Endothelial cell of umbilical vein (primary cell): ENCODE results near the gene IKZF1. TPM values are rescaled to one million over a fixed set of nuclear protein-coding genes. Genes with fewer than 3 reads are reported as not detected.

Experiments used
- BruUV-seq: library from RNA; stranded (reverse); fragments of 400-500 nt; replicated peaks from 2 replicates; lab custom pipeline; 2021; lab: Mats Ljungman, UMichigan
- CTCF ChIA-PET: fragments of 300-600, 350-600 bp; sonication (Branson Sonifier 250); formaldehyde crosslinking; loops from one replicate; lab custom pipeline; 2021; ENCODE audit warnings: antibody characterized with exemption, inconsistent platforms; lab: Charles Lee
- POLR2A ChIA-PET: fragments of 300-600, 350-600 bp; sonication (Branson Sonifier 250); formaldehyde crosslinking; loops from one replicate; lab custom pipeline; 2021; ENCODE audit warnings: antibody characterized with exemption, inconsistent platforms; lab: Charles Lee
- DNase-seq: peaks from one replicate; pipeline ENCODE4 v3.0.0-alpha.2; 2011; ENCODE audit warnings: low read depth, low spot score
- FAIRE-seq: peaks from 2 replicates; lab custom pipeline; 2011; peaks lifted over from hg19 to GRCh38; lab: Jason Lieb, UNC
- H2AFZ ChIP-seq: 2 replicates; pipeline ENCODE4 v1.6.0; 2012; ENCODE audit warnings: low read depth, low read length, control low read depth, inconsistent platforms
- H3K27ac ChIP-seq: 2 replicates; pipeline ENCODE4 v1.5.1; 2011; ENCODE audit warnings: low read depth, mild to moderate bottlenecking, control low read depth, low read length, moderate library complexity; ENCODE audit not compliant: insufficient read depth
- H3K27me3 ChIP-seq, 2 experiments: 2 replicates each; pipeline versions ENCODE4 v1.6.0 to v1.6.1; 2011; ENCODE audit warnings: low read length in 2 of 2, mixed read lengths in 1 of 2; ENCODE audit not compliant: control insufficient read depth in 2 of 2, insufficient read depth in 2 of 2
- H3K36me3 ChIP-seq, 2 experiments: 2 replicates in 1 of 2; 3 replicates in 1 of 2; pipeline ENCODE4 v1.5.1; 2011; ENCODE audit warnings: low read length in 2 of 2, mild to moderate bottlenecking in 1 of 2, moderate library complexity in 1 of 2; ENCODE audit not compliant: control insufficient read depth in 2 of 2, insufficient read depth in 2 of 2; ENCODE audit errors: extremely low read depth in 1 of 2
- H3K4me1 ChIP-seq: 3 replicates; pipeline ENCODE4 v1.5.1; 2011; ENCODE audit warnings: mild to moderate bottlenecking, low read length; ENCODE audit not compliant: control insufficient read depth, insufficient read depth; ENCODE audit errors: extremely low read depth
- H3K4me2 ChIP-seq: 2 replicates; pipeline ENCODE4 v1.6.1; 2011; ENCODE audit warnings: low read length, control low read depth, mixed read lengths; ENCODE audit not compliant: insufficient read depth
- H3K4me3 ChIP-seq, 3 experiments: fragments of 200-600 bp in 1 of 3; sonication (generic), shearing (Covaris generic) in 1 of 3; replicated peaks in 1 of 3; 2 replicates each; pipeline ENCODE4 v1.5.1; 2011 to 2016; ENCODE audit warnings: control low read depth in 3 of 3, low read length in 3 of 3, mild to moderate bottlenecking in 2 of 3, inconsistent platforms in 1 of 3, low read depth in 1 of 3, moderate library complexity in 1 of 3; ENCODE audit not compliant: insufficient read depth in 1 of 3
- H3K79me2 ChIP-seq: 2 replicates; pipeline ENCODE4 v1.6.0; 2012; ENCODE audit warnings: low read length, inconsistent platforms; ENCODE audit not compliant: control insufficient read depth, insufficient read depth
- H3K9ac ChIP-seq: replicated peaks from 2 replicates; pipeline ENCODE3; 2011; ENCODE audit warnings: low read length, control low read depth; ENCODE audit not compliant: insufficient read depth; ENCODE audit errors: extremely low read depth
- H3K9me1 ChIP-seq: replicated peaks from 3 replicates; pipeline ENCODE4 v1.6.0; 2011; ENCODE audit warnings: mild to moderate bottlenecking, low read length; ENCODE audit not compliant: control insufficient read depth, insufficient read depth; ENCODE audit errors: extremely low read depth
- H3K9me3 ChIP-seq: replicated peaks from 2 replicates; pipeline ENCODE4 v1.5.1; 2012; ENCODE audit warnings: low read length, inconsistent platforms; ENCODE audit not compliant: control insufficient read depth, insufficient read depth
- H4K20me1 ChIP-seq: replicated peaks from 2 replicates; pipeline ENCODE3; 2011; ENCODE audit warnings: mild to moderate bottlenecking, low read length; ENCODE audit not compliant: control insufficient read depth, insufficient read depth; ENCODE audit errors: extremely low read depth
- FOS ChIP-seq: IDR thresholded peaks from 2 replicates; pipeline ENCODE4 v1.6.1; 2011; ENCODE audit warnings: mild to moderate bottlenecking, low read length, moderate library complexity, borderline replicate concordance; ENCODE audit not compliant: insufficient read depth
- JUN ChIP-seq: IDR thresholded peaks from 2 replicates; pipeline ENCODE4 v1.6.1; 2011; ENCODE audit warnings: borderline replicate concordance, low read depth; ENCODE audit not compliant: insufficient read length, insufficient read depth
- MYC ChIP-seq: IDR thresholded peaks from one replicate; pipeline ENCODE4 v1.6.1; 2011; ENCODE audit warnings: mild to moderate bottlenecking, low read depth, low read length
- POLR2AphosphoS5 ChIP-seq: IDR thresholded peaks from 2 replicates; pipeline ENCODE4 v1.6.1; 2012; ENCODE audit warnings: low read depth, mild to moderate bottlenecking, control low read depth, low read length, moderate library complexity; ENCODE audit not compliant: insufficient read depth
- dilution Hi-C: fragments of 300-500 bp; cut with MboI; formaldehyde crosslinking; loops from one replicate; pipeline ENCODE4 v1.15.0; 2019; ENCODE audit warnings: low sequenced_read_pairs; ENCODE audit not compliant: extremely low pct_ligation_motif_present
- intact Hi-C: fragments of 100-400 bp; cut with micrococcal nuclease; formaldehyde crosslinking; loops from one replicate; pipeline ENCODE4 v1.10.0; 2022
- polyA plus RNA-seq, 4 experiments: library from polyadenylated mRNA; depleted of rRNA in 3 of 4; stranded (reverse) in 3 of 4; unstranded in 1 of 4; fragments of >200 nt; gene quantifications; 2 replicates each; pipeline versions ENCODE4 v1.2.1 to v1.2.3, GENCODE V29; 2011 to 2012; ENCODE audit warnings: missing spikeins in 1 of 4
- total RNA-seq: library from RNA; stranded (reverse); gene quantifications from 2 replicates; pipeline ENCODE4 v1.2.3, GENCODE V29; 2021

The IKZF1 gene
- total and polyA plus RNA-seq, 2 donors (not counting 3 experiments of a cell fraction or from before 2014, with no cell fraction given): 0.01 to 0.20 TPM

DNA sequence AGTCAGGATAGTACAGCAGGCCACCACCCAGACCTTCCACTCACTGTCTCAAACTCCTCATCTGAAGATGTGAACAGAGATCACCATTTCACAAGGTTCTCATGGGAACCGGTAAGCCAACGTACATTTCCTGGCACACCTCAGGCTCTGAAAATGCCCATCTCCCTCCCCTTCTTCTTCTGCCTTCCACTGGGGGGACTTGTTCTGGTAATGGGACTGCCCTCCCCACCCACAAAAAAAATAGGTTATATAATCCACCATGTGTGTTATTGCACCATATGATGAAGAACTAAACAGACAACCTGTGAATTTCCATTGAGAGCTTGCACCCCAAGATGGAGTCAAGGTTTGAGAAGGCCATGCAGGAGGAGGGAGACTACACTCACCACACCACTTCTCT lies 42.1 kb upstream of the IKZF1 start:
- no TSS peak for BruUV-seq
- FAIRE-seq (no peak), DNase-seq (no peak)
- H3K4me2 ChIP-seq: no peak overlapping the region
- H3K79me2 ChIP-seq: no peaks in the 10 kb centered on the region
- no peak overlapping the region for H3K4me3 ChIP-seq
- H4K20me1 ChIP-seq: no peaks in the 10 kb centered on the region
- intact Hi-C loops: no loop called here
- H3K27ac ChIP-seq: no peak overlapping the region
- no peaks in the 10 kb centered on the region for H3K4me1 ChIP-seq
- TF ChIP-seq FOS: no peak
- H2AFZ ChIP-seq: no peak overlapping the region
- no peaks in the 10 kb centered on the region for H3K36me3 ChIP-seq
- H3K27me3 ChIP-seq: no peaks in the 10 kb centered on the region
- H3K9ac ChIP-seq: no peak overlapping the region
- dilution Hi-C loops: no loop called here
- ChIA-PET POLR2A (no interaction called here), CTCF (no interaction called here)
- H3K9me3 ChIP-seq: no peaks in the 10 kb centered on the region
- H3K9me1 ChIP-seq: no peaks in the 10 kb centered on the region

DNA sequence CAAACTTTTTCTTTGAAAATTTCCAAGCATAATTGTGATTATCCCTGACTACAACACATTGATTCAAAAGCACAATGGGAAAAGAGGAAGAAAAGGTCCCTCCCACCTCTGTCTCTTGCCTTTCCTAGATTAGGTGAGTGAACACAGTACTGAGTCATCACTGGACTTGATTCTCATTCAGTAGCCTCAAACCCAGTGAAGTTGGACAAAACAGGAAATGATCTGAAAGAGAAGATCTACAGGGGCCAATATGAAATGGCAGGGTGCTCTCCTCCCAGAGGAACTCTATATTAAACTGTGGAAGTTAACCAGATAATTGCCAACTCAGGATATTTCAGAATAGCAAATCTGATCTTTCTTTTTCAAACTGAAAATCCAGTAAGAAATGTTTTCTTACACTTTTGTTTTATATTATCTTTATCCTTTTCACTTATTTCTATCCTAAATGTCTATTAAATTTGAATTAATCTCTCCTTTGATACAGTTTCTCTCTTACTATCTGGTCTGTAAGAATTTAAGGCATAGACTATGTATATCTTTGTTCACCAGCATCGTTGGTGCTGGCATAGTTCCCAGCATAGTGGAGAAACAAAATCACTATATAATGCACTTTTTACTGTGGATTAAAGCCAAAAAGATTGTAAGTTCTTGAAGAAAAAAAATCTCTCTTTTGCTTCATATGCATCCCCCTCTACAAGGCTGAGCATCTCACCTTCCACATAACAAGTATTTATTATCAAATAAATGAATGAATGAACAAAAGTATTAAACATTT lies 41.4 kb upstream of the IKZF1 start:
- CTCF ChIA-PET: no interaction called here
- Histone ChIP-seq H3K9me3 (no peaks in the 10 kb centered on the region), H3K27ac (no peak overlapping the region), H2AFZ (no peak overlapping the region), H3K4me3 (no peak overlapping the region), H3K9me1 (no peaks in the 10 kb centered on the region), H3K4me2 (no peak overlapping the region), H3K27me3 (no peaks in the 10 kb centered on the region), H3K79me2 (no peaks in the 10 kb centered on the region), H3K9ac (no peak overlapping the region), H4K20me1 (no peaks in the 10 kb centered on the region), H3K4me1 (no peaks in the 10 kb centered on the region), H3K36me3 (no peaks in the 10 kb centered on the region)
- DNase-seq: no peak
- dilution Hi-C loops: no loop called here
- POLR2A ChIA-PET: no interaction called here
- no peak for TF ChIP-seq JUN
- no peak for TF ChIP-seq MYC
- TF ChIP-seq POLR2AphosphoS5: no peak
- no TSS peak for BruUV-seq
- no peak for FAIRE-seq
- intact Hi-C loops: no loop called here
